Dendritic cell treated with granulocyte-macrophage colony-stimulating factor and Interleukin-4, amounts not matched to agents 40 ng/mL and 50 ng/mL, for 4 days (primary cell): ENCODE results near the gene ACE.

Source experiments
- H3K27ac Mint-ChIP-seq: one replicate; pipeline ENCODE4 v1.8.0; 2022; ENCODE audit warnings: mild to moderate bottlenecking, mixed read lengths
- H3K27me3 Mint-ChIP-seq: one replicate; pipeline ENCODE4 v1.8.0; 2022; ENCODE audit warnings: mild to moderate bottlenecking, mixed read lengths
- H3K36me3 Mint-ChIP-seq: one replicate; pipeline ENCODE4 v1.8.0; 2022; ENCODE audit warnings: low read depth, mixed read lengths
- H3K4me1 Mint-ChIP-seq: one replicate; pipeline ENCODE4 v1.8.0; 2022; ENCODE audit warnings: low read depth, mixed read lengths
- H3K4me3 Mint-ChIP-seq: one replicate; pipeline ENCODE4 v1.8.0; 2022; ENCODE audit warnings: mild to moderate bottlenecking, moderate library complexity, mixed read lengths
- H3K9me3 Mint-ChIP-seq: one replicate; pipeline ENCODE4 v1.8.0; 2022; ENCODE audit warnings: mixed read lengths
- intact Hi-C: fragments of 100-400 bp; cut with micrococcal nuclease; formaldehyde crosslinking; loops from one replicate; pipeline ENCODE4 v1.15.0; 2022

ACE gene

DNA sequence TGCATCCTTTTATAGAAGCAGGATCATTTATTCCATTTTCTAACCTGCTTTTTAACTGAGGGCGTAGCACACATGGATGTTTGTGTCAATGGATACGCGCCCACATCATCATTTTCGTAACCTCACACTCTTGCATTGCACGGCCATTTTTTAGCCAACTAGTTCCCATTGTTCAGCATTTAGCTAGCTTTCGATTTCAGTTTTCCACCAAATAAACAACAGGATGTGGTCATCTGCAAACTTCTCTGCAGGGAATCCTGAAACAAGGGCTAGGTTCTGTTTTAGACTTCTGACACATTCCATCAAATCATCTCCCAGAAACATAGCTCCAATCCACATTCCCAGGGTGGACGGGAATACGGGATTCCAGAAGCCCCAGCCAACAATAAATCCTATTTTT is 37.2 kb upstream of the ACE start:
- peak overlapping the region; percentile 43 for H3K4me3 Mint-ChIP-seq
- H3K4me1 Mint-ChIP-seq = peaks cover 77% of the 10 kb centered on the region
- peaks cover 3% of the 10 kb centered on the region for H3K27me3 Mint-ChIP-seq
- peaks cover 12% of the 10 kb centered on the region for H3K36me3 Mint-ChIP-seq
- H3K9me3 Mint-ChIP-seq = no peaks in the 10 kb centered on the region
- peak overlapping the region; percentile 83 for H3K27ac Mint-ChIP-seq
- intact Hi-C loops = loop anchor here (5.0 kb wide), 1 partner anchor 403 kb away; the partner anchor contains the start of gene SMARCD2

DNA sequence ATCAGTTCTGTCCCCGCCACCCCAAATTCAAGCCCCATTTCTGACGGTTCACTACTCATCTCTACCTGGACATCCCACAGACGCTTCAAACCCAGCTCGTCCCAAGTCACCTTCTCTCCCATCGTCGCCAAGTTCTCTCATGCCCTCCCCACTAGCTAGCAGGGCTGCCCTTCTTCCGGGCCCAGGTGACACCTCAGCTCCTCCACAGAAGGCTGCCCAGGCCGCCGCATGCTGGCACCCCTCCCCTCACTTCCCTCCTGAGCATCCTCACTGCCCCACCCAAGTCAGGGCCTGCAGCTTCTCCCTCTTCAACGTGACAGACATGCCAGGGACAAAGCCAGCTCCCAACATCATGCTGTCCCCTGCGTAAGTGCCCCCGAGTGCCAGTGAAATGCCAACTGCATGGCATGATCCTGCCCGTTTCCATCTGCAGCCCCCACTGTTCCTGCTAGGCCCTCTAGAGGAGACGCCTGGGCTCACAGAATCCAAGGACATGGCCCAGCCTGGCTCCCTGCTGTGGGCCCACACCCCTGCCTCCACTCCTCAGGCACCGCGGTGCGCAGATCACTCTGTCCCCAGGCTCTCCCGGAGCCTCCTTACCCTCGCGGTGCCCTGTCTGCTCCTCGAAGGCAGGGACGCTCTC is 36.6 kb upstream of the ACE start:
- Mint-ChIP-seq H3K9me3 (no peaks in the 10 kb centered on the region), H3K36me3 (peaks cover 12% of the 10 kb centered on the region), H3K27ac (peak overlapping the region; percentile 83), H3K4me1 (peaks cover 77% of the 10 kb centered on the region), H3K27me3 (peaks cover 5% of the 10 kb centered on the region), H3K4me3 (peak overlapping the region; percentile 43)
- intact Hi-C loops = no loop called here

DNA sequence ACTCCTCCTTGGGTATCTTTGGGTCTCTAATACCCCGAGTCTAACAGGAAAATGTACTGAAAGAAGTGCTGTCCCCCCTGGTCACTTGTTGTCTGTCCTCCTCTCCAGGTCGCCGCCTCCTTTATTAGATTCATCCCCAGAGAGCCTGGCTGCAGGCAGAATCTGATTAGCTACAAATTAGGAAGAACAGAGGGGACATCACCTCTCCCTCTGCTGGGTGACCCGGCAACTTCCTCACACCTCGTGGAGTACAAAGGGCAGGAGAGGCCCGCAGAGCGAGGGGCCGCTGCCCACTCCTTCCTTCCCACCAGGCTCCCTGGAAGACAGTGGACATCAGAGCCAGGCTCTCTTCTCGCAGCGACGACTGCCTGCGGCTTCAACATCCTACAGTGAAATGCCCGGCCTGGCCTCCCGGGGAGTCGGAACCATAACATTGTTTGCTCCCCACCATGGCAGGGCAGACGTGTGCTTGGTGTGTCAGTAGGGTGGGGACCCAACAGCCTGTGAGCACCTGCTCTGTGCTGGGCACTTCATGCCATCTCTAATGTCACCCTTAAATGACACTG is 36.0 kb upstream of the ACE start:
- intact Hi-C loops = no loop called here
- peaks cover 72% of the 10 kb centered on the region for H3K4me1 Mint-ChIP-seq
- no peaks in the 10 kb centered on the region for H3K9me3 Mint-ChIP-seq
- no peak overlapping the region for H3K4me3 Mint-ChIP-seq
- H3K27ac Mint-ChIP-seq = peak overlapping the region; percentile 83
- peaks cover 6% of the 10 kb centered on the region for H3K36me3 Mint-ChIP-seq
- peaks cover 5% of the 10 kb centered on the region for H3K27me3 Mint-ChIP-seq

DNA sequence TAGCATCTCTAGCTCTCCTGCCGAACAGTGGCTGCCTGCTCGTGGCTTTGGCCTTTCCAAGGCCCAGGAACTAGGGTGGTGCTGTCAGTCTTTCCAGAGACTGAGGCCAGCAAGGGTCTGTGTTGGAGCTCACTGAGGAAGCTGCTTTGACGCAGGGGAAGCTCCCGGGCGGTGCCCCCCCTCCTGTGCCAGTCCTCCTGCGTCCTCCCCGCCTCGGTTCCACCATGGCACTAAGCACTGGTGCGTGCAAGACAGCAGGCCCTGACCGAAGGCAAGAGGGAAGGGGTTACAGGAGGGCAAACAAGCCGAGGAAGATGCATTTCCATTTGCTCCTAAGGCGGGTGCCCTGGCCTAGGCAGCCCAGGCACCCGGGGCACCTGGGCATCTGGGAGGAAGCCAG is 35.2 kb upstream of the ACE start:
- Mint-ChIP-seq H3K36me3 (peaks cover under 1% of the 10 kb centered on the region), H3K27ac (peak overlapping the region; percentile 33), H3K4me3 (no peak overlapping the region), H3K9me3 (no peaks in the 10 kb centered on the region), H3K4me1 (peaks cover 68% of the 10 kb centered on the region), H3K27me3 (peaks cover 5% of the 10 kb centered on the region)
- intact Hi-C loops = no loop called here

DNA sequence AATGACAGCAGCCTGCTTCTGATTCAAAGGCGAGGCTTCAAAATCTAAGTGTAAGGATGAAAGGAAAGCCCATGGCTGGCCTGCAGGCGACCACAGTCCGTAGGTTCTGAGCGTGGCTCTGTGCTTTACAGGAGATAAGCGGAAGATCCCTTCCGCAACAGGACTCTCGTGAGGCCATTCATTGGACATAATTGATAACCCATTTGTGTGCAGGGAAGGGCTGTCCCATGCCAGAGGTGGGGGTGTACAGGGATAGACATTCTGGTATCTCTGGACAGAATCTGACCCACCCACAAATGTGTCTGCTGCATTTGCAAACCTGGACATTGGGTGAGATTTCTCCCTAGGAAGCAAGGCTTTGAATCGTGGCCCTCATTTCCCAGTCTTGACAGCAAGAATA is 34.8 kb upstream of the ACE start:
- Mint-ChIP-seq H3K27me3 (peaks cover 5% of the 10 kb centered on the region), H3K27ac (peak overlapping the region; percentile 33)

DNA sequence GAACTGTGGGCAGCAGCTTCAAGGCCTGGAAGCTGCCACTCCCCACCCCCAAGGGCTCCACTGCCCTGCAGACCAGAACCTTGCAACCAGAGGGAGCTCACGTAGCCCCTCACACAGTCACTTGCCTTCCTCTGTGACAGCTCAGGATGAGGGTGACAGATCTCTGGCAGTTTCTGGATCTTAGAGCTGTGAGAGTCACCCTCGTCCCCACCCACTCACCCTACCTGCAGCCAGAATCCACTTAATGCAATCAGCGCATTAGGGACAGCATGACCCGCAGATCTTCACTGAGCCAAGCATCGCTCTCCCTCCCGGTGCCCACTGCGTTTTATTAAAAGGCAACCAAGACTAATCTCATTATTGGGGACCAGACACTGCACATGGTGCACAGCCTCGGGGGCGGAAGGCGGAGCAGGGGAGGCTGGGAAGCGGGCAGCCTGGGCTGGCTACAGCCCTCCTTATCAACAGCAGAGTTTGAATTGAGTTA is 34.3 kb upstream of the ACE start:
- H3K4me3 Mint-ChIP-seq = no peak overlapping the region
- H3K36me3 Mint-ChIP-seq = no peaks in the 10 kb centered on the region
- intact Hi-C loops = no loop called here
- H3K4me1 Mint-ChIP-seq = peaks cover 68% of the 10 kb centered on the region
- H3K9me3 Mint-ChIP-seq = no peaks in the 10 kb centered on the region
- peak overlapping the region; percentile 33 for H3K27ac Mint-ChIP-seq
- peaks cover 5% of the 10 kb centered on the region for H3K27me3 Mint-ChIP-seq

More for the DNA sequence above, 34.8 kb upstream of the ACE start:
- Mint-ChIP-seq H3K36me3 (no peaks in the 10 kb centered on the region), H3K9me3 (no peaks in the 10 kb centered on the region), H3K4me1 (peaks cover 68% of the 10 kb centered on the region), H3K4me3 (no peak overlapping the region)
- intact Hi-C loops = no loop called here

DNA sequence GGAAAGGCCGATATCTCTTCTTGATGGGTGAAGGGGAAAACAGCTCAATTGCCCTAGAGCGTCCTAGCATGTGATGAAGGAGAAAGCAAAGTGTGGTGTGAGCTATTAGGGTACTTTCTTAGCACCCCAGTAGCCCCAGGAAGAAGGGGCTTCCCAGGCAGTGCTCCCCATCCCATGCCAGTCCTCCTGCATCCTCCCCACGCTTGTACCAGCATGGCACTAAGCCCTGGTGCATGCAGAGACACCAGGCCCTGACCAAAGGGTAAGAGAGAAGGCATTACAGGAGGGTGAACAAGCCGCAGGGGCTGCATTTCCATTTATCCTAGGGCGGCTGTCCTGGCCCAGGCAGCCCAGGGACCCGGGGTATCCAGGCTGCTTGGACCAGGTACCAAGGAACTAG is 33.8 kb upstream of the ACE start:
- no peaks in the 10 kb centered on the region for H3K9me3 Mint-ChIP-seq
- no peaks in the 10 kb centered on the region for H3K36me3 Mint-ChIP-seq
- H3K4me3 Mint-ChIP-seq = no peak overlapping the region
- H3K4me1 Mint-ChIP-seq = peaks cover 68% of the 10 kb centered on the region
- H3K27me3 Mint-ChIP-seq = peaks cover 5% of the 10 kb centered on the region
- intact Hi-C loops = no loop called here
- no peak overlapping the region for H3K27ac Mint-ChIP-seq

DNA sequence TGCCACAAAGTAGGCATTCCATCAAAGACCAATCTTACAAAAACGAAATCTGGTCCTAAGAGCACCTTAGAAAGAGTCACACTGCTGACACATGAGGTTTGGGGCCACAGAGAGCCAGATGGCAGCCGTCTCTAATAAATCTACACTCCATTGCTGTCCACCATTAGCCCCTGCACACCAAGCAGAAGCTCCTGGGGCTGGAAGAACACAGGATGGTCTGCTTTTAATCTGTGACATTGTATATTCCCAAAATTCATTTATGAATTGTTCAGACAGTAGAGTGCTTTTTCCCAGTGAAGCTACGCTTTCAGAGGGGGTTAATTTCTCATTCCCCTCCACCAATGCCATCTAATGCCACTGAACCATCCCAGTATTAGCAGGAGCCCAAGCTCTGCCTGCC is 32.4 kb upstream of the ACE start:
- no peaks in the 10 kb centered on the region for H3K9me3 Mint-ChIP-seq
- H3K27me3 Mint-ChIP-seq = peaks cover 9% of the 10 kb centered on the region
- no peak overlapping the region for H3K4me3 Mint-ChIP-seq

DNA sequence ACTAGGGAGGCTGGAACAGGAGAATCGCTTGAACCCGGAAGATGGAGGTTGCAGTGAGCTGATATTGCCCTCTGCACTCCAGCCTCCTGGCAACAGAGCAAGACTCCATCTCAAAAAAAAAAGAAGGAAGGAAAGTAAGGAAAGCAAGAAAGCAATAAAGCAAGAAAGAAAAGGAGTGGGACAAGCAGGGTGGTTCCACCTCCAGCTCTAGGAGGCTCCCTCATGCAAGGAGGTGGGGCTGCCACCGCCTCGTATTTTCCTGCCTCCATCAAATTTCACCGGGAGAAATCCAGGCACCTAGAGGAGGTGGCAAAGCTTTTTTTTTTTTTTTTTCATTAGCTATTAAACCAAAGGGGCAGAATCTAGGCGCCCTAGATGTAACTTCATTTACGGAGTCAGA is 31.8 kb upstream of the ACE start:
- Mint-ChIP-seq H3K36me3 (no peaks in the 10 kb centered on the region), H3K27ac (peak overlapping the region; percentile 85), H3K9me3 (no peaks in the 10 kb centered on the region), H3K27me3 (peaks cover 14% of the 10 kb centered on the region), H3K4me1 (peaks cover 64% of the 10 kb centered on the region), H3K4me3 (peak overlapping the region; percentile 75)
- intact Hi-C loops = no loop called here

More for the DNA sequence above, 32.4 kb upstream of the ACE start:
- no peaks in the 10 kb centered on the region for H3K36me3 Mint-ChIP-seq
- peaks cover 64% of the 10 kb centered on the region for H3K4me1 Mint-ChIP-seq
- peak overlapping the region; percentile 85 for H3K27ac Mint-ChIP-seq
- intact Hi-C loops = no loop called here

DNA sequence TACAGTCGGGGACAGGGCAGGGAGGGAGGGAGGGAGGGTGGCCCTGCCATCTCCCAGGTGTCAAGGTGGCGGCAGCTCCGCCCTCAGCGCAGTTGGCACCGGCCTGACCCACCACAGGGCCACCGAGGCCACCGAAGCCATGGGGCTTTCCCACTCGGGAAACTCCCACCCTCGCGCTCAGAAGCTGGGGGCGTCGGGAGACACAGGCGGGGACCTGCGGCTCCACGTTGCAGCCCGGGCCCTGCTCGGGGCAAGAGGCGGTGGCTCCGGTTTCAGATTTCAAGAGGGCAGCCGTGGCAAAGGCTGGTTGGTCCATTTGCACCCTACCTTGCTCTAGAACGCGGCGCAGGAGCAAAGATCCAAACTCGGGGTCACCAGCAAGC is 31.3 kb upstream of the ACE start:
- Mint-ChIP-seq H3K4me3 (peak overlapping the region; percentile 75), H3K27me3 (peaks cover 19% of the 10 kb centered on the region), H3K4me1 (peaks cover 64% of the 10 kb centered on the region), H3K27ac (peak overlapping the region; percentile 85), H3K36me3 (no peaks in the 10 kb centered on the region), H3K9me3 (no peaks in the 10 kb centered on the region)
- intact Hi-C loops = no loop called here

DNA sequence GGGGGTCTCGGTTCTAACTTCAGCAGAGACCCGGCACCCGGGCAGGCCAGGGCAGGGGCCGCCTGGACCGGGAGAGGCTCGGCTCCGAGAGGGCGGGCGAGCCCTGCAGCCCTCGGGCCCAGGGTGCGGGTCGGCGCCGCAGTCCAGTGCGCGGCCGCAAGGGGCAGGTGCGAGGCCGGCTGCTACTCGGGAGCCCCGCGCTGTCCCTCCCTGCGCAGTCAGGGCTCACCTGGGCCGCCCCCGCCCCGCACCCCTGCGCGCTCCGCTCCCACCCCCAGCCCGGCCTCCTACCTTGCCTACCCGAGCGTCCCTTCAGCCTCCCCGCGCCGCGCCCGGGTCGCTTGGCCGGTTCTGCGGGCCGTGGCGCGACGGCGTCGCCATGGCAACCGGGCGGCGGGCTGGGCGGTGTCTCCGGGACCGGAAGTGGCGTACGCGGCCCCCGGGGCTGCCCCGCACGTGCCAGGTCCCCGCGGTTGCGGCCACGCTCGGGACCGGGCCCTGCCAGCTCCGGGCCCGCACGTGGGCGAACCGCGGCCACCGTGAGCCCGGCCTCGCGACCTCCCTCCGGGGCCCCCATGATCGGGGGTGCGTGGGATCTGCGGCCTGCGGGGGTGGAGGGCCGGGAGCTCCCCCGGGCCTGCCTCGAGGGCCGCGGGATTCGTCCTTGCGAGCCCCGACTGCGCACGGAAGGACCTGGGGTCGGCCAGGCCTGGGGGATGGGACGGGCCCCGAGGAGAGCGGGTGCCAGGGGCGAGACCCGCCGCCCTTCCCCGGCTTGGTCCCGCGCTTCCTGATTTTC is 30.7 kb upstream of the ACE start, which contains the start of gene CYB561:
Gene CYB561 (minus strand): TSS at position 353 of the 799 bp plus-strand sequence. CDS start 8,759 bp downstream, outside the sequence.
- Mint-ChIP-seq H3K27ac (peak within 1 kb of the TSS; percentile 85), H3K4me1 (peaks cover 60% of the 10 kb centered on the region), H3K27me3 (peaks cover 22% of the 10 kb centered on the region), H3K4me3 (peak within 1 kb of the TSS; percentile 75), H3K36me3 (no peaks in the 10 kb centered on the region), H3K9me3 (no peaks in the 10 kb centered on the region)
- intact Hi-C loops = loop anchor here (1.0 to 2.0 kb wide), 3 partner anchors 15 to 104 kb away; partner anchors contain the start of genes ACE and DCAF7

DNA sequence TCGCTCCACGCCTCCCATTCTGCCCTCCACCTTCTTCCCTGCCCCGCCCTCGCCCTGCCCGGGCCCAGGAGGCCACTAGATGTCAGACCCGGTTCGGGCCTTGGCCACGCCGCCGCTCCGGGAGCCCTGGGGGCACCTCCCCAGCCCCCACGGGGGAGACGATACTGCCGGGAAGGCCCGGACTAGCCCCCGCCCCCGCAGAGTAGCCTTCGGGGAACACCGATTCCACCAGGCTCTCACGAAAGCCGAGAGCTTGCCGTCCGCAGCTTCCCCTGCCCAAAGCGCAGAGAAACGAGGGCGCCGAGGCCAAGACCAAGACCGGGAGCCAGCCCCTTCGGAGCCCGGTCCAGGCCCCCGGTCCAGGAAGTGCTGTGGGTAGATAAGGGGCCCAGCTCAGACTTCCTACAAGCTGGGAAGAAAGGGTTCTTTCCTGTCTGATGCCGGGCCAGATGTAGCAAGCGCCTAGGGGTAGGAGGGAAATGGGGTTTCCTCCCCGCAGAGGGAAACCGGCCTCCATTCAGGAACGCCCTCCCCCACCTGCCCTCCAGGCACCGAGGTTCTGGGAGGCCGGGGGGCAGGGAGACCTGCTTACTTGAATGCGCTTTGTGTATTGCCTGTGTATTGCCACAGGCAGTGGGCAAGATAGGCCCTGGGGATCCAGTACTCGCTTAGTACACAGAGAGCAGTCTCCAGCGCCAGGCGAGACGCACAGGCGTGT is 29.9 kb upstream of the ACE start:
- intact Hi-C loops = loop anchor here (1.0 to 2.0 kb wide), 3 partner anchors 14 to 103 kb away; partner anchors contain the start of genes ACE and DCAF7
- Mint-ChIP-seq H3K36me3 (no peaks in the 10 kb centered on the region), H3K27ac (peak overlapping the region; percentile 85), H3K27me3 (peaks cover 27% of the 10 kb centered on the region), H3K9me3 (no peaks in the 10 kb centered on the region), H3K4me1 (peaks cover 55% of the 10 kb centered on the region), H3K4me3 (peak overlapping the region; percentile 75)

DNA sequence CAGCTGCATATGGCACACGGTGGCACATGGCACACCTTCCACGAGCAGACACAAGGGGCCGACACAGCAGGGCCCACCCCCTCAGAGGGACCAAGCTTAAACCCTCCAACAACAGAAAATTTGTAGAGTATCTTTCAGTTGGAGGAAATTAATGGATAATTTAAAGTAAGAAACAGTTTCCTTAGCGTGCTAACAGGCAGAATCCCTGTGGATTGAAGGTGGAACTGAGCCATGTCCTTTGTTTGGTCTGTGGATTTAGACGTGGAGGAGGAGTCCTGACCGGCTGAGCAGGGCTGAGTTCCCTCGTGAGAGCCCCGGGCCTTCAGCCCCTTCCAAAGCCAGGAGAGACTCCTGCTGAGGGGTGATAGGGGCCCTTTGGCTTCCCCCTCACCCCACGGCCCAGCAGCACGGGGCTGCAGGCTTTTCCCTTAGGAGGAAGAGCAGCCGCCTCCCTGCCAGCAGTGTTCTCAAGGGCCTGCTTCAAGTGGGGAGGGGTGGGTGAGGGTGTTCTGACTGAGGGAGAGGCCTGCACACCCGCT is 29.3 kb upstream of the ACE start:
- intact Hi-C loops = loop anchor here (2.0 kb wide), 2 partner anchors 13 to 29 kb away; partner anchors contain the start of gene ACE
- Mint-ChIP-seq H3K9me3 (no peaks in the 10 kb centered on the region), H3K36me3 (no peaks in the 10 kb centered on the region), H3K4me1 (peaks cover 49% of the 10 kb centered on the region), H3K27ac (peak overlapping the region; percentile 85), H3K27me3 (peaks cover 33% of the 10 kb centered on the region), H3K4me3 (peak overlapping the region; percentile 75)
